ENCODE measurements around the gene WDR36. TPM values are rescaled to one million over a fixed set of nuclear protein-coding genes. Genes with fewer than 3 reads are reported as not detected.

Gene WDR36
- total RNA-seq, 2 donors from 2014 or later = 10.5 to 12.6 TPM

DNA sequence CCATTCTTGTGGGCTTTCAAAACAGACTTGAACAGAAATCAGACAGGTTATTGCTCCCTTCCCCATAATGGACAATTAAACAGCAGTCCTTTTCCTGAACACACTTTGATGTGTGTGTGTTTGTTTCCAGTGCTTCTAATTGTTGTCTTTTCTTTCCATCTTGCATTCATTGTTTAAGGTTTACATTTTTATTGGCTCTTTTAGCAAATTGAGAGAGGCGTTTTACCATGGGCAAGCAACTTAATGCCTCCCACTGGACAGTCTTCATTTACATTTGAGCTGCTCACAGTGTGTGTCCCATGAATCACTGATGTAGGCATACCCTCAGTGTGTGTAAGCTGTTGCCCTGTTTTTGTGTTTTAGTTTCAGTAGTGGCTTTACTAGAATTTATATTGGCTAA, 25.0 kb downstream of the WDR36 start:
- no peak for DNase-seq (ENCODE audit: low spot score)
- Histone ChIP-seq H3K27ac (no peak overlapping the region), H3K9me3 (no peaks in the 10 kb centered on the region), H3K27me3 (no peaks in the 10 kb centered on the region), H3K4me3 (no peak overlapping the region), H3K4me1 (no peaks in the 10 kb centered on the region), H3K36me3 (peaks cover 56% of the 10 kb centered on the region)
- TF ChIP-seq, protein P1, sequence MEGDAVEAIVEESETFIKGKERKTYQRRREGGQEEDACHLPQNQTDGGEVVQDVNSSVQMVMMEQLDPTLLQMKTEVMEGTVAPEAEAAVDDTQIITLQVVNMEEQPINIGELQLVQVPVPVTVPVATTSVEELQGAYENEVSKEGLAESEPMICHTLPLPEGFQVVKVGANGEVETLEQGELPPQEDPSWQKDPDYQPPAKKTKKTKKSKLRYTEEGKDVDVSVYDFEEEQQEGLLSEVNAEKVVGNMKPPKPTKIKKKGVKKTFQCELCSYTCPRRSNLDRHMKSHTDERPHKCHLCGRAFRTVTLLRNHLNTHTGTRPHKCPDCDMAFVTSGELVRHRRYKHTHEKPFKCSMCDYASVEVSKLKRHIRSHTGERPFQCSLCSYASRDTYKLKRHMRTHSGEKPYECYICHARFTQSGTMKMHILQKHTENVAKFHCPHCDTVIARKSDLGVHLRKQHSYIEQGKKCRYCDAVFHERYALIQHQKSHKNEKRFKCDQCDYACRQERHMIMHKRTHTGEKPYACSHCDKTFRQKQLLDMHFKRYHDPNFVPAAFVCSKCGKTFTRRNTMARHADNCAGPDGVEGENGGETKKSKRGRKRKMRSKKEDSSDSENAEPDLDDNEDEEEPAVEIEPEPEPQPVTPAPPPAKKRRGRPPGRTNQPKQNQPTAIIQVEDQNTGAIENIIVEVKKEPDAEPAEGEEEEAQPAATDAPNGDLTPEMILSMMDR (IDR thresholded peaks at IDR 0.05) = no peak

DNA sequence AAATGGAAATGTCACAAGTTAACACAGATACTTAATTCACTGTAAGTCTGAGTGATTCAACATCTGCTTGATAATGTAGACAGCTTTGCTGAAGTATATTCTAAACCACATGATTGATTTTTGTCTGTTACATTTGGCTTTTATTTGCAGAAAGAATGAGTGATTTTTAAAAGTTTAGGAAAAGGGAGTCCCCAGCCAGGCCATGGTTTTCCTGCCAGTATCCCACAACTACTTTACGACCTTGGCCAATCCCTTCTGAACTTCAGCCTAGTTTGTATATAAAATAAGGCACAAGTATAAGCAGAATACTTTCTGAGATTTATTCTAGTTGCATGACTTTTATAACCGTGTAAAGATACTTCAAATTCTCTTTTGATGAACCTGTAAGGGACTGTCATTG, 27.1 kb downstream of the WDR36 start:
- Histone ChIP-seq H3K36me3 (peaks cover 61% of the 10 kb centered on the region), H3K9me3 (no peaks in the 10 kb centered on the region), H3K27ac (no peak overlapping the region), H3K4me3 (no peak overlapping the region), H3K4me1 (no peaks in the 10 kb centered on the region), H3K27me3 (no peaks in the 10 kb centered on the region)
- TF ChIP-seq, protein P1 (IDR thresholded peaks at IDR 0.05) = no peak
- DNase-seq (ENCODE audit: low spot score) = no peak

DNA sequence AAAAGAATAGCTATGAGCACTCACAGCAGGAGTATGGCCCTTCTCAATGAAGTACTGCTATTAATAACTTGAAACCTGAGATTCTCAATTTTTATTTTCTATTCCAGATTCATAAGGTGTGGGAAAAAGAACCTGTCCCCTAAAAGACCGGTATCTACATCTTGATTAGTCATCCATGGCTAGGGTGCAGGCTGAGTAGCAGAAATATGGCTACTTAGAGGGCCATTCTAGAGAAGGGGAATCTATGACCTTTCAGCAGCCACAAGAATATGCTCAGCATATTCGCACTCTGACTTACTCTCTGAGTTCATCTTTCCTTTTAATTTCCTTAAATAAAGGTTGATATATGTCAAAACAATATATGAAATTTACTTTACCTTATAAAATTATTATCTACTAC, 27.7 kb downstream of the WDR36 start:
- Histone ChIP-seq H3K4me3 (no peak overlapping the region), H3K4me1 (no peaks in the 10 kb centered on the region), H3K36me3 (peaks cover 62% of the 10 kb centered on the region), H3K27ac (no peak overlapping the region), H3K9me3 (no peaks in the 10 kb centered on the region), H3K27me3 (no peaks in the 10 kb centered on the region)
- TF ChIP-seq, protein P1 (IDR thresholded peaks at IDR 0.05) = no peak
- no peak for DNase-seq (ENCODE audit: low spot score)

DNA sequence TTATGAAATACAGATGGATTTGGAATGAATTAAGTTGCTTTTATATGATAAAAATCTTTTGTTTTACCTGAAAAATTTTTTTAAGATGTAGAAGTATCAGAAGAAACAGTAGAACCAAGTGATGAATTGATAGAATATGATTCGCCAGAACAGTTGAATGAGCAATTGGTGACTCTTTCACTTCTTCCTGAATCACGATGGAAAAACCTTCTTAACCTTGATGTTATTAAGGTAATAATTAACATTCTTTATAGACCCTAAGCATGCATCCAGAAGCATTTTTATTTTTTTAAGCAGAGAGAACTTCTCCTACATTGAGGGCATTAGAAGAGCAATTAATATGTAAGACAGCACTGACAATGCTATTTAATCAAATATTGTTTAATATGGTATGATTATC, 28.8 kb downstream of the WDR36 start:
- H3K36me3 ChIP-seq = peaks cover 69% of the 10 kb centered on the region
- TF ChIP-seq, protein P1 (IDR thresholded peaks at IDR 0.05) = no peak
- no peak for DNase-seq (ENCODE audit: low spot score)

DNA sequence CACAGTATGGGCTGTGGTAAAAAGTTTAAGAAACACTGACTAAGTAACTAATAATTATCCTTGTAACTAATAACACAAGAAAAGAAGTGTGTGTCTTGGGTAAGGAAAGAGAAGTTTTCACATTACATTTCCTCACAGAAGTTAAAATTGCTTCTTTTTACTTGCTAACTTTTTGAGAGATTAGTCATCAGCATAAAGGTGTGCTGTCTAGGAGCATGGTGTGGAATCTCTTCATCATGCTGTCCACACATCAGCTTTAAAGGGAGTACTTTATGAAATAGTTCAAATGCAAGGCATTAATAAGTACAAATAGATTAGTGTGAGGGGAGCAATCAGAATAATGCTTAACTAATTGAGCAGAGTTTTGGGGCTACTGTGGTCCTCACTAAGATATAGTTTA, 29.8 kb downstream of the WDR36 start:
- Histone ChIP-seq H3K4me1 (no peaks in the 10 kb centered on the region), H3K36me3 (peaks cover 73% of the 10 kb centered on the region), H3K27me3 (no peaks in the 10 kb centered on the region), H3K9me3 (no peaks in the 10 kb centered on the region), H3K4me3 (no peak overlapping the region), H3K27ac (no peak overlapping the region)
- TF ChIP-seq, protein P1 (IDR thresholded peaks at IDR 0.05) = no peak
- DNase-seq (ENCODE audit: low spot score) = no peak

More for the DNA sequence above, 28.8 kb downstream of the WDR36 start:
- no peaks in the 10 kb centered on the region for H3K27me3 ChIP-seq
- no peak overlapping the region for H3K4me3 ChIP-seq
- H3K4me1 ChIP-seq = no peaks in the 10 kb centered on the region
- no peaks in the 10 kb centered on the region for H3K9me3 ChIP-seq
- no peak overlapping the region for H3K27ac ChIP-seq

DNA sequence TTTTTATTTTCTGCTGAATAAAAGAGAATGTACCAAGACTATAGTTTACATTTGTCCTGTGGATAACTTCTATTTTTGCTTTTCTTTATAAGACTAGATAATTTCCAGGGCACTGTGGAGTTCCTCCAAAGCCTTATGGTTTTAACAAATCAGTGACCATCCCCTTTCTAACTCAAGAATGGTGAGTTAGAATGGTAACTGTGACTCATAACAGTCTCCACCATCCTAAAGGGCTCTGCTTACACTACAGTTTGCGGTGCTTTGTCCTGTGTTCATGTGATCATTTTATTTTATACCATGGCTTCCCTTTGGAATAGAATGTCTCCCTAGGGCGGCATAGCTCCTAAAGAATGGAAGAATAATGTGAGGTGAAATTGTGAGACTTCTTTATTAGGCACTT, 30.2 kb downstream of the WDR36 start:
- Histone ChIP-seq H3K36me3 (peaks cover 73% of the 10 kb centered on the region), H3K27me3 (no peaks in the 10 kb centered on the region)

More for the DNA sequence above, 30.2 kb downstream of the WDR36 start:
- no peaks in the 10 kb centered on the region for H3K4me1 ChIP-seq
- no peak for DNase-seq (ENCODE audit: low spot score)
- no peak overlapping the region for H3K27ac ChIP-seq
- no peaks in the 10 kb centered on the region for H3K9me3 ChIP-seq
- TF ChIP-seq, protein P1 (IDR thresholded peaks at IDR 0.05) = no peak
- H3K4me3 ChIP-seq = no peak overlapping the region

All from right atrium auricular region (tissue), 2 donors.